GM20000 (cell line): ENCODE measurements around the gene ANKRD33B.

Experiments used
- DNase-seq: peaks from one replicate; pipeline ENCODE4 v3.0.0; 2012; ENCODE audit warnings: low spot score
- TF ChIP-seq, protein P1 (sequence below): IDR thresholded peaks from 2 replicates; pipeline ENCODE4 v1.5.1; 2012; ENCODE audit warnings: mild to moderate bottlenecking, control low read depth; ENCODE audit errors: extremely low read depth, missing control alignments

The ANKRD33B gene

DNA sequence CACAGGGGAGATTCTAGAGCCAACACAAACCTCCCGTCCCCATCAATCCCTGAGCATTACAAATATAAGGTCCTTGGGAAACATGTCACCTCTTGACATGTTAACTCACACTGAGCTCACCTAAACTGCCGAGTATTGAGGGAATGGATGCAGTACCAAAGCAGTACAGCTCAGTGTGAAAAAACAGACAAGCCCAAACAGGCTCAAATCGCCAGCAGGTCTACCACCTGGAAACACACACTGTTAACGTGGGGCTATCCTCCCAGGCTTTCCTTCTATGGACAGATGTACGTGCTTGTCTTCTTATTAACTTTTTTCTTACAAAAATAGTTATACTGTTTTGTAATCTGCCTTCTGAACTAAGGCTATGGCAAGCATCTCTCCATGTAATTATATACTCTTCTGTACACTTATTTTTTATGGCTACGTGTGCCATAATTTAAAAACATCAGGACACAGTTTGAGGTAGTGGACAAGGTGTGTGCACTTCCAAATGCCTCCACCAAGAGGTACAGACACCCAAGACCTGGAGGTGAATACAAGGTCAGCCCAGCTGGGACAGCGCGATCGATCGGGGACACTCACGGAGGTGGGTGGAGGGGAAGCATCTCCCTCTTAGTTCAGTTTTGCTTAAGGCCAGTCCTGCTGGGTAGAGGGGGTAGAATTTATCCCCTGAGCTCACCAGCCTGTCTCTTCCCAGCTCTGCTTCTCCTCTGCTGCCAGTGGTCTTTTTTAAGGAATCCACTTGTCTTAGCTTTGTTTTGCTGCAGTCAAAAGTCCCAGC is 120.6 kb downstream of the ANKRD33B start:
- peak; percentile 41 for DNase-seq
- TF ChIP-seq, protein P1, sequence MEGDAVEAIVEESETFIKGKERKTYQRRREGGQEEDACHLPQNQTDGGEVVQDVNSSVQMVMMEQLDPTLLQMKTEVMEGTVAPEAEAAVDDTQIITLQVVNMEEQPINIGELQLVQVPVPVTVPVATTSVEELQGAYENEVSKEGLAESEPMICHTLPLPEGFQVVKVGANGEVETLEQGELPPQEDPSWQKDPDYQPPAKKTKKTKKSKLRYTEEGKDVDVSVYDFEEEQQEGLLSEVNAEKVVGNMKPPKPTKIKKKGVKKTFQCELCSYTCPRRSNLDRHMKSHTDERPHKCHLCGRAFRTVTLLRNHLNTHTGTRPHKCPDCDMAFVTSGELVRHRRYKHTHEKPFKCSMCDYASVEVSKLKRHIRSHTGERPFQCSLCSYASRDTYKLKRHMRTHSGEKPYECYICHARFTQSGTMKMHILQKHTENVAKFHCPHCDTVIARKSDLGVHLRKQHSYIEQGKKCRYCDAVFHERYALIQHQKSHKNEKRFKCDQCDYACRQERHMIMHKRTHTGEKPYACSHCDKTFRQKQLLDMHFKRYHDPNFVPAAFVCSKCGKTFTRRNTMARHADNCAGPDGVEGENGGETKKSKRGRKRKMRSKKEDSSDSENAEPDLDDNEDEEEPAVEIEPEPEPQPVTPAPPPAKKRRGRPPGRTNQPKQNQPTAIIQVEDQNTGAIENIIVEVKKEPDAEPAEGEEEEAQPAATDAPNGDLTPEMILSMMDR = no peak

DNA sequence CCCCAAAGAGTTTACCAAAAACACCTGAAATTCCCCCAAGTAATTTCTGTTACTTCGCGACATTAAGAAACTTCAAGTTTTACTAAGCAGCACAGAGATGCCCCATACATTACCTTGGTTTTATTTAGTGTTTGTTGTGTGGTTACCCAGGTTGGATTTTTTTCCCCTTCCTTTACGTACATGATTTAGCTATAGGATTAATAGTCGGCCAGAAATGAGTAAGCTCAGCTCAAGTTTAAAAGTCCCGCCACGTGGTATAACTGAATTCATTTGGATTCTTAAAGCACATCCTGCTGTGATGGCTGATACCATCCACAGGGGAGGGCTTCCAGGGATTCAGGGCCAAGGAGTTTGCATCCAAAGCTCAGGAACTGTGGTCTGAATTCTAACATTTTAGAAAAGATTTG is 121.2 kb downstream of the ANKRD33B start:
- TF ChIP-seq, protein P1 = no peak
- DNase-seq = peak; percentile 57

DNA sequence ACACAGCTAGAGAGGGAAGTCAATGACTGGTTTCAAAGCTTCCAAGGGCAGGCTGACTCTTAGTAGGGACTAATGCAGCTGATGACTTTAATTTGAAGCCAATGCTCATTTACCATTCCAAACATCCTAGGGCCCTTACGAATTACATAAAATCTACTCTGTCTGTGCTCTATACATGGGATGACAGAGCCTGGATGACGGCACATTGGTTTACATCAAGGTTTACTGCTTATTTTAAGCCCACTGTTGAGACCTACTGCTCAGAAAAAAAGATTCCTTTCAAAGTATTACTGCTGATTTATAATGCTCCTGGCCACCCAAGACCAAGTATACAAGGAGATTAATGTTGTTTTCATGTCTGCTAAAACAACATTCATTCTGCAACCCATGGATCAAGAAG is 123.0 kb downstream of the ANKRD33B start:
- DNase-seq = no peak
- TF ChIP-seq, protein P1 = no peak

DNA sequence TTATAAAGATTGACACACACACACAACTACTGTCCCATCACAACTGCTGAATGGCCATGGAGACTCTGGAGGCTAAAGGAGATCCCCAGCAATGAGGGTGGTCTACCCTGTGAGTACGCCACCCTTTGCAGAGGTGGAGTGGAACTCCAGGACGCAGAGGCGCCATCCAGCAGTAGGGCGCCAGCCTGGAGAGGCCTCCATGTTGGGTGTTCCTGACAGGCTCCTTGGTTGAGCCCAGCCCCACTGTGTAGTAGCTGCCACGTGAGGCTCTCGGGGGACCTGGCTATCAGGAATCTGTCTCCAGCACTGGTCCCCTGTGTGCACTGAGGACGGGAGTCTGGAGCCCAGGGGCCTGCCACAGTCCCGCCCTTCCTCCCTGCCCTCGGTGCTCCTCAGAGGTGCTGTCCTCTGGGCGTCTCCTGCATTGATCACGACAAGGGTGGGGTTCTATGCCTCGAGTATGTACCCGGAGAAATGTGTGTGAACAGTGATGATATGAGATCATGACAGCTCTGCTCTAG is 124.8 kb downstream of the ANKRD33B start:
- TF ChIP-seq, protein P1 = no peak
- DNase-seq = no peak

DNA sequence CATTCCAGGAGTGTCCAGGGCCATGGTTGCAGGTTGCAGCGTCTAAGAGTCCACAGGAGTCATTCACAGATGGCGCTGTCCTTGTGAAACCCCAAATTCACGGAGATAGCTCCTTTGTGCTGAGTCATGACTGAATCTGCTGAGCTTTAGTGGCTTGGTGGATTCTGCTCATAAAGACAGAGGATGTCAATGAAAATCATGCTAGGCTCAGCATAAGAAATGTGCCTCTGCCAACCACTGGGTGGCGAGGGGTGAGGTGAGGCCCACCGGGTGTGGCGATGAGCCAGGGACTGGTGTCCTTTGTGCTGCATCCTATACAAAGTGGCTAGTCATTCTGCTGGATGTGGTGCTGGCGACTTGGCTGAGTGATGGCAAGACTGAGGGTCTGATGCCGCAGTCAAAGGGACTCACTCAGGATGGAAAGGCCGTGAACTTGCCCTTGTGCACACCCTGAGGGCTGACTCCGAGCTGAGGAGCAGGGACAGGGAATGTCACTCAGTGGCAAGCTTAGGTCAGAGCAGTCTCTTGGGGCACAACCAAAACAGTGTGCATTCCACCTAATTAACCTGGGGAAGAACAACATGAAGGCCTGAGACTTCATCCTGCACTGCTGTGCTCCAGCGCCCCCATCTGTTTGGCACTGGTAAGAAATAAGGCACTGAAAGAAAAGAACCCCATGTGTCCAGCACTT is 125.7 kb downstream of the ANKRD33B start:
- peak; percentile 50 for DNase-seq
- TF ChIP-seq, protein P1 = peak; percentile 18

DNA sequence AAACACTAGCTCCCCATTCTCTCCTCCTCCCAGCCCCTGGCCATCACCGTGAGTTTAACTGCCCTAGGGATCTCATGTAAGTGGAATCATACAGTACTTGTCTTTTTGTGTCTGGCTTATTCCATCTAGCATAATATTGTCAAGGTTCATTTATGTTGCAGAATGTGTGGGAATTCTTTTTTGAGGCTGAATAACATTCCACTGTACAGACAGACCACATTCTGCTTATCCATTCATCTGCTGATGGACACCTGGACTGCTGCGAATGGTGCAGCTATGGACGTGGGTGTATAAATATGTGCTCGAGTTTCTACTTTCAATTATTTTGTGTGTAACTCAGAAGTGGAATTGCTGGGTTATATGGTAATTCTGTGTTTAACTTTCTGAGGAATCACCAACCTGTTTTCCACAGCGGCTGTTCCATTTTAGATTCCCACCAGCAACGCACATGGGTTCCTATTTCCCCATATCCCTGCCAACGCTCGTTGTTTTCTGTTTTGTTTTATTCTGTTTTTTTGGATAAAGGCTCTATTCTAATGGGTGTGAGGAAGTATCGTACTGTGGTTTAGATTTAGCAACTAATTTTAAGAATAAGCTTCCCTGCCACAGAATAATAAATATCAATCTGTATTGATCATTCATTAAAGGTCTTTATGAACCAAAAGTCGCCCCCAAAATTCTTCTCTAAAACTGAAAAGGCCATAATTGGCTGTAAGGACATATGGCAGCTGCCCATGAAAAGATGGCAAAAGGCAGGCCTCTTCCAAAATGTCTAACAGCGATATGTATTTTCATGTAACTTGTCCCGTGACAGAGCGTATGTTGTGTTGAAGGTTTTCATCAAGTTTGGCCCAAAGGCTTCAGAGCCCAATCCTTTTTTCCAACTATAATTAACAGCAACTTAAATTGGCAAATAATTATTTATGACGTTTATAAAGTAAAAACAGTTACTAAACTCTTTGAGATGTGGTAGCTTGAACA is 126.9 kb downstream of the ANKRD33B start:
- no peak for DNase-seq
- TF ChIP-seq, protein P1 = no peak
